Colonic mucosa (tissue), 4 donors: Measurements from ENCODE around the gene PPM1F. TPM values are rescaled to one million over a fixed set of nuclear protein-coding genes. Genes with fewer than 3 reads are reported as not detected.
"Not testable (repeated sequence)": the region's sequence is repeated elsewhere in the genome, so short reads cannot be mapped to it uniquely, and the experiment has no call there.

Source experiments
- DNase-seq: peaks from one replicate; pipeline ENCODE4 v3.0.0-alpha.2; 2020
- H3K27ac ChIP-seq: fragments of 200-600 bp; one replicate; pipeline ENCODE4 v1.8.0; 2021
- H3K27me3 ChIP-seq: fragments of 200-600 bp; one replicate; pipeline ENCODE4 v1.8.0; 2021
- H3K36me3 ChIP-seq: fragments of 200-600 bp; one replicate; pipeline ENCODE4 v1.8.0; 2021
- H3K4me1 ChIP-seq: fragments of 200-600 bp; one replicate; pipeline ENCODE4 v1.8.0; 2021; ENCODE audit warnings: mild to moderate bottlenecking
- H3K4me3 ChIP-seq: fragments of 200-600 bp; one replicate; pipeline ENCODE4 v1.8.0; 2021
- H3K9ac ChIP-seq, 2 donors: one replicate each; pipeline ENCODE4 v1.7.0; 2013; ENCODE audit warnings: control low read depth in 2 of 2, low read depth in 2 of 2, low read length in 2 of 2
- H3K9me3 ChIP-seq: fragments of 200-600 bp; one replicate; pipeline ENCODE4 v1.8.0; 2021
- CTCF ChIP-seq: fragments of 200-600 bp; IDR thresholded peaks from one replicate; pipeline ENCODE4 v1.8.0; 2022; ENCODE audit warnings: antibody characterized with exemption, mild to moderate bottlenecking
- intact Hi-C: fragments of 100-400 bp; cut with DNase I; formaldehyde crosslinking; loops from one replicate; pipeline ENCODE4 v1.14.1; 2022
- total RNA-seq, 2 donors: library from RNA; stranded (reverse); fragmentation: NEBNext Ultra II Directional in 1 of 2; extraction: Animal tissue kit (Norgen Biotek cat#: 25700) in 1 of 2; gene quantifications; one replicate each; pipeline ENCODE4 v1.2.1, GENCODE V29; 2021
- donor health status: healthy.
- donor health status: DM: no; HTN: no; CAD: no.
- donor health status: DM: no; HTN: no; CAD: no.

The PPM1F gene
- total RNA-seq, 2 donors from 2014 or later: 9.5 to 15.3 TPM

GRCh38 chr22:21898354-21898896 is 54.2 kb downstream of the PPM1F start:
- H3K9me3 ChIP-seq: no peaks in the 10 kb centered on the region
- no peak overlapping the region for H3K27ac ChIP-seq
- H3K4me1 ChIP-seq: no peaks in the 10 kb centered on the region
- no peak for DNase-seq
- no peak overlapping the region for H3K9ac ChIP-seq
- no peak for TF ChIP-seq CTCF
- H3K36me3 ChIP-seq: no peaks in the 10 kb centered on the region
- H3K4me3 ChIP-seq: no peak overlapping the region
- no peaks in the 10 kb centered on the region for H3K27me3 ChIP-seq
- intact Hi-C loops: no loop called here

DNA sequence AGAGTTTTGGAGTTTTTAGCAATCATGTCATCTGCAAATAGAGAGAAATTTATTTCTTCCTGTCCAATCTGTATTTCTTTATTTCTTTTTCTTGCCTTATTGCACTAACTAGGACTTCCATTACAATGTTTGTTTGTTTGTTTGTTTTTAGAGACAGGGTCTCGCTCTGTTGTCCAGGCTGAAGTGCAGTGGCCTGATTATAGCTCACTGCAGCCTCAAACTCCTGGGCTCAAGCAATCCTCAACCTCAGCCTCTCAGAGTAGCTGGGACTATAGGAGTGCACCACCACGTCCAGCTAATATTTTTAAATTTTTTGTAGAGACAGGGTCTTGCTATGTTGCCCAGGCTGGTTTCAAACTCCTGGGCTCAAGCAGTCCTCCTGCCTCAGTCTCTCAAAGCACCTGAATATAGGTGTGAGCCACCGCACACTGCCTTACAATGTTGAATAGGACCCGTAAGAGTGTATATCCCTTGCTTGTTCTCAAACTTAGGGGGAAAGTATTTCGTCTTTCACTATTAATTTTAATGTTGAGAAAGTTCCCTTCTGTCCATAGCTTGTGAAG is 55.6 kb downstream of the PPM1F start:
- Histone ChIP-seq H3K27ac (no peak overlapping the region), H3K36me3 (no peaks in the 10 kb centered on the region), H3K4me1 (no peaks in the 10 kb centered on the region), H3K9ac (no peak overlapping the region), H3K9me3 (no peaks in the 10 kb centered on the region), H3K4me3 (no peak overlapping the region), H3K27me3 (no peaks in the 10 kb centered on the region)
- intact Hi-C loops: no loop called here
- no peak for TF ChIP-seq CTCF
- no peak for DNase-seq

DNA sequence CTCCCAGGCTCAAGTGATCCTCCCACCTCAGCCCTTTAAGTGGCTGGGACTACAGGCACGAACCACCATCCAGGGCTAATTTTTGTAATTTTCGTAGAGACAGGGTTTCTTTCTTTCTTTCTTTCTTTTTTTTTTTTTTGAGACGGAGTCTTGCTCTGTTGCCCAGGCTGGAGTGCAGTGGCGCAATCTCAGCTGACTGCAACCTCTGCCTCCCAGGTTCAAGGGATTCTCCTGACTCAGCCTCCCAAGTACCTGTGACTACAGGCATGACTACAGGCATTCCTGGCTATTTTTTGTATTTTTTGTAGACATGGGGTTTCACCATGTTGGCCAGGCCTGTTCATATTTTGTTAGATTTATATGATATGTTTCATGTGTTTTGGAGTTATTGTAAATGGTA is 56.4 kb downstream of the PPM1F start:
- H3K9me3 ChIP-seq, H3K36me3 ChIP-seq, H3K4me1 ChIP-seq, H3K27ac ChIP-seq, intact Hi-C loops, H3K27me3 ChIP-seq, H3K9ac ChIP-seq, H3K4me3 ChIP-seq, DNase-seq: not testable (repeated sequence)

GRCh38 chr22:21894799-21895198 is 57.8 kb downstream of the PPM1F start:
- no peak for DNase-seq
- Histone ChIP-seq H3K4me1 (no peaks in the 10 kb centered on the region), H3K36me3 (no peaks in the 10 kb centered on the region), H3K9ac (no peak overlapping the region), H3K9me3 (no peaks in the 10 kb centered on the region), H3K27me3 (no peaks in the 10 kb centered on the region), H3K4me3 (no peak overlapping the region), H3K27ac (no peak overlapping the region)
- no peak for TF ChIP-seq CTCF
- intact Hi-C loops: no loop called here

- intact Hi-C loops: no loop called here
- H3K27ac ChIP-seq: no peak overlapping the region
- TF ChIP-seq CTCF: no peak
Observed at GRCh38 chr22:21889251-21889990, 63.2 kb downstream of the PPM1F start.

GRCh38 chr22:21887841-21888240 is 64.8 kb downstream of the PPM1F start:
- TF ChIP-seq CTCF: no peak
- H3K36me3 ChIP-seq: no peaks in the 10 kb centered on the region
- intact Hi-C loops: no loop called here
- no peaks in the 10 kb centered on the region for H3K4me1 ChIP-seq
- no peak for DNase-seq
- H3K9me3 ChIP-seq: no peaks in the 10 kb centered on the region
- H3K4me3 ChIP-seq: no peak overlapping the region
- no peak overlapping the region for H3K27ac ChIP-seq
- H3K27me3 ChIP-seq: no peaks in the 10 kb centered on the region
- no peak overlapping the region for H3K9ac ChIP-seq

More at GRCh38 chr22:21889251-21889990, 63.2 kb downstream of the PPM1F start:
- Histone ChIP-seq H3K27me3 (no peaks in the 10 kb centered on the region), H3K4me3 (no peak overlapping the region), H3K36me3 (no peaks in the 10 kb centered on the region), H3K9me3 (no peaks in the 10 kb centered on the region), H3K4me1 (no peaks in the 10 kb centered on the region), H3K9ac (no peak overlapping the region)
- no peak for DNase-seq

DNA sequence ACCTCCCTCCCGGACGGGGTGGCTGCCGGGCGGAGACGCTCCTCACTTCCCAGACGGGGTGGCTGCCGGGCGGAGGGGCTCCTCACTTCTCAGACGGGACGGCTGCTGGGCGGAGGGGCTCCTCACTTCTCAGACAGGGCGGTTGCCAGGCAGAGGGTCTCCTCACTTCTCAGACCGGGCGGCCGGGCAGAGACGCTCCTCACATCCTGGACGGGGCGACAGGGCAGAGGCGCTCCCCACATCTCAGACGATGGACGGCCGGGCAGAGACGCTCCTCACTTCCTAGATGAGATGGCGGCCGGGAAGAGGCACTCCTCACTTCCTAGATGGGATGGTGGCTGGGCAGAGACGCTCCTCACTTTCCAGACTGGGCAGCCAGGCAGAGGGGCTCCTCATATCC is 68.7 kb downstream of the PPM1F start:
- H3K27me3 ChIP-seq, DNase-seq, H3K36me3 ChIP-seq, H3K27ac ChIP-seq, intact Hi-C loops, H3K4me1 ChIP-seq, H3K4me3 ChIP-seq, H3K9me3 ChIP-seq, H3K9ac ChIP-seq: not testable (repeated sequence)

DNA sequence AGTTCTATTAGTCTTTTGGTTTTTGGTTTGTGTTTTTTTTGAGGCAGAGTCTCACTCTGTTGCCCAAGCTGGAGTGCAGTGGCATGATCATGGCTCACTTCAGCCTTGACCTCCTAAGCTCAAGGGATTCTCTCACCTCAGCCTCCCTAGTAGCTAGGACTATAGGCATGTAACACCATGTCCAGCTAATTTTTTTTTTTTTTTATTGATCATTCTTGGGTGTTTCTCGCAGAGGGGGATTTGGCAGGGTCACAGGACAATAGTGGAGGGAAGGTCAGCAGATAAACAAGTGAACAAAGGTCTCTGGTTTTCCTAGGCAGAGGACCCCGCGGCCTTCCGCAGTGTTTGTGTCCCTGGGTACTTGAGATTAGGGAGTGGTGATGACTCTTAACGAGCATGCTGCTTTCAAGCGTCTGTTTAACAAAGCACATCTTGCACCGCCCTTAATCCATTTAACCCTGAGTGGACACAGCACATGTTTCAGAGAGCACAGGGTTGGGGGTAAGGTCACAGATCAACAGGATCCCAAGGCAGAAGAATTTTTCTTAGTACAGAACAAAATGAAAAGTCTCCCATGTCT is 69.8 kb downstream of the PPM1F start:
- H3K4me3 ChIP-seq, H3K27ac ChIP-seq, intact Hi-C loops, H3K36me3 ChIP-seq, DNase-seq, H3K27me3 ChIP-seq, H3K4me1 ChIP-seq, H3K9me3 ChIP-seq, H3K9ac ChIP-seq: not testable (repeated sequence)
